Stimulated activated CD4-positive, alpha-beta T cell treated with anti-CD3 and anti-CD28 coated beads, Interleukin-1b, Interleukin-23, amount 100 ng/mL, for 48 hours (primary cell): ENCODE measurements around the gene ZFYVE26.

Source experiments
- DNase-seq: peaks from one replicate; pipeline ENCODE4 v3.0.0-alpha.2; 2020

ZFYVE26 gene

GRCh38 chr14:67815573-67816225 is 691 bp downstream of the ZFYVE26 start:
- no peak for DNase-seq

GRCh38 chr14:67814821-67815220 is 1.6 kb downstream of the ZFYVE26 start:
- DNase-seq, result no peak

GRCh38 chr14:67806246-67806645 is 10.1 kb downstream of the ZFYVE26 start:
- no peak for DNase-seq

GRCh38 chr14:67800743-67801142 is 15.6 kb downstream of the ZFYVE26 start:
- DNase-seq, result no peak

- DNase-seq, result no peak
Observed at GRCh38 chr14:67798731-67799130, 17.7 kb downstream of the ZFYVE26 start.

- no peak for DNase-seq
Observed at GRCh38 chr14:67787673-67788072, 28.7 kb downstream of the ZFYVE26 start.

- no peak for DNase-seq
Observed at GRCh38 chr14:67785270-67786109, 30.9 kb downstream of the ZFYVE26 start.

- DNase-seq, result no peak
Observed at GRCh38 chr14:67784244-67784823, 32.1 kb downstream of the ZFYVE26 start.

- no peak for DNase-seq
Observed at GRCh38 chr14:67782090-67782489, 34.3 kb downstream of the ZFYVE26 start.

GRCh38 chr14:67778792-67779191 is 37.6 kb downstream of the ZFYVE26 start:
- no peak for DNase-seq

- no peak for DNase-seq
Observed at GRCh38 chr14:67776653-67777322, 39.6 kb downstream of the ZFYVE26 start.

GRCh38 chr14:67773844-67774377 is 42.5 kb downstream of the ZFYVE26 start:
- no peak for DNase-seq

- DNase-seq, result no peak
Observed at GRCh38 chr14:67768219-67768618, 48.2 kb downstream of the ZFYVE26 start.

GRCh38 chr14:67766035-67766680 is 50.2 kb downstream of the ZFYVE26 start:
- no peak for DNase-seq

GRCh38 chr14:67765192-67765834 is 51.1 kb downstream of the ZFYVE26 start:
- no peak for DNase-seq

- no peak for DNase-seq
Observed at GRCh38 chr14:67764496-67764895, 51.9 kb downstream of the ZFYVE26 start.

- no peak for DNase-seq
Observed at GRCh38 chr14:67763158-67763822, 53.1 kb downstream of the ZFYVE26 start.

- no peak for DNase-seq
Observed at GRCh38 chr14:67762051-67762450, 54.3 kb downstream of the ZFYVE26 start.

GRCh38 chr14:67759916-67760315 is 56.5 kb downstream of the ZFYVE26 start:
- DNase-seq, result no peak

- no peak for DNase-seq
Observed at GRCh38 chr14:67757175-67757574, 59.2 kb downstream of the ZFYVE26 start.

GRCh38 chr14:67756496-67756895 is 59.9 kb downstream of the ZFYVE26 start:
- no peak for DNase-seq
